GM19193 (cell line): ENCODE data around the gene CHCHD6.

Experiments
- POLR2A ChIP-seq: IDR thresholded peaks from 4 replicates; pipeline ENCODE4 v1.6.1; 2011; ENCODE audit not compliant: insufficient read depth, insufficient read length; ENCODE audit errors: extremely low read depth

The CHCHD6 gene

GRCh38 chr3:126938520-126939337 is 234.7 kb downstream of the CHCHD6 start:
- TF ChIP-seq POLR2A, result no peak

DNA sequence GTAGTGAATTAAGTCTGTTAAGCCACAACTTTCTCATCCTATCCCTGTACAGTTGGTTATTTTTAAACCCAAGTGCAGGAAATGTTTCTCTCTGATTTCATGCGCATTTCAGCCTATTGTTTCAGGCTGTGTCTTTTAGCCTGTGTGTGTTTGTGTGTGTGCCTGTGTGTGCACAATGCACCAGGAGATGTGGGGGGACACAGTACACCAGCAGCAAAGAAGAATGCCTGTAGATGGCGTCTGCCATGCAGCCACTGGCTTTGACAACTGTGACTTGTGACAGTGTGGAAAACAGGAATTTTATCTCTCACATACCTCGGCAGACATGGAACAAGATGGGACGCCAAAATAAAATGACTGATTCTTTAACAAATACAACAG is 235.3 kb downstream of the CHCHD6 start:
- no peak for TF ChIP-seq POLR2A

DNA sequence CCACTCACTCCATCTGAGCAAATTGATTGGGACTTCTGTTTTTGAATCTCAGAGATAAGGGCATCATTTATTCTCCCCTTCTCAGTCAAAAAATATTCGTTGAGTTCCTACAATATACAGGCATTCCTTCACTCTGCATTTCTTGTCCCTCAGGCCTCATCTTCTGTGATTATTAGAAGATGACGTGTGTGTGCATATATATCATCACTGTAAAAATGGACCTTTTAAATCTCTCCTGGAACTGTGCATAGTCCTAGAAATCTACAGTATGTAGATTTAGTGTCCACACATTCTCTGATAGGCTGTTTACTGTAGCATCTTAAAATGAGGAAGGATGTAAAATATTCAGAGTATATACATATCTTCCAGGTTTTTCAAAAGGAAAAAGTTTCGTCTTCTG is 235.7 kb downstream of the CHCHD6 start:
- TF ChIP-seq POLR2A, result no peak

DNA sequence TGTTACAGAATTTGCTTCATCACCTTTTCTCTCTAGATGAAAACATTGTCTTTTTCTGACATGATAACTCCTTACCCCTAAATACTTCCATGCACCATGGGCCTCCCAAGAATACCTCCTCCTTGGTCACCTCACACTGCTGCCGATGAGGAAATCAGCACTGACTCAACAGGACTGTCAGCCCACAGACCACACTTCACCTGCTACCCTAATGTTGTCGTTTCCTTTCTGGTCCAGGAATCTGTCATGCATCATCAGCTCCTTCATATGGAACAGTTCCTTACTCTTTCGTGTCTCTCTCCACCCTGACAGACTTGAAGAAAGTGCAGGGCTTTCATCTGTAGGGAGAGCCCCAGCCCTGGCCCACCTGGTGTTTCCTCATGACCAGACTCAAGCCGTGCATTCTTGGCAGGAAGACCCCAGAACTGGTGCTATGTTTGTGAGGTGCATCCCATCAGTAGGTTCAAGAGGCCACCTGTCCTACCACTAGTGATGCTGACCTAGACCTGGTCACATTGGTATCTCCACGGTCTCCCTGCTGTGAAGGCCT is 237.8 kb downstream of the CHCHD6 start:
- no peak for TF ChIP-seq POLR2A

GRCh38 chr3:126944089-126944965 is 240.3 kb downstream of the CHCHD6 start:
- no peak for TF ChIP-seq POLR2A

- no peak for TF ChIP-seq POLR2A
Observed at GRCh38 chr3:126945171-126945721, 241.2 kb downstream of the CHCHD6 start.

GRCh38 chr3:126945891-126946290 is 241.9 kb downstream of the CHCHD6 start:
- TF ChIP-seq POLR2A, result no peak

DNA sequence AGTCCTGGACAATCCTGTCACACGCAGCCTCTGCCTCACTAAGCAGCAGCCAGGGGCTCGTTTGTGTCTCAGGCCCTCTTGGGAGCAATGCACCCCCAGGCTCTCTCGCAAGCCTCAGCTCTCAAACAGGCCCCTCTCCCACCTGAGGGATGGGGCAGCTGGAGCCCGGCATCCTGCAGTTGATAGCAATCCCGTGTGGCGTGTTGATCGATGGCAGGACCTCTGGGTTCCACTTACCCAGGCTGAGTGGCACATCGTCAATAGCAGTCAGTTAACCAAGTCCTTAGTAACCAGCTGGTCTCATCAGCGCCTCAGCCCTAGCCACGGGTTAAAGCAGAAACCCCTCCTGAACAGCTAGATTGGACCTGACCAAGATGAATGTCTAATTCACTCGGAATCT is 242.4 kb downstream of the CHCHD6 start:
- TF ChIP-seq POLR2A, result no peak

- TF ChIP-seq POLR2A, result no peak
Observed at GRCh38 chr3:126947429-126947828, 243.4 kb downstream of the CHCHD6 start.

- TF ChIP-seq POLR2A, result no peak
Observed at GRCh38 chr3:126948980-126949535, 245.0 kb downstream of the CHCHD6 start.

GRCh38 chr3:126951561-126951960 is 247.5 kb downstream of the CHCHD6 start:
- TF ChIP-seq POLR2A, result no peak

DNA sequence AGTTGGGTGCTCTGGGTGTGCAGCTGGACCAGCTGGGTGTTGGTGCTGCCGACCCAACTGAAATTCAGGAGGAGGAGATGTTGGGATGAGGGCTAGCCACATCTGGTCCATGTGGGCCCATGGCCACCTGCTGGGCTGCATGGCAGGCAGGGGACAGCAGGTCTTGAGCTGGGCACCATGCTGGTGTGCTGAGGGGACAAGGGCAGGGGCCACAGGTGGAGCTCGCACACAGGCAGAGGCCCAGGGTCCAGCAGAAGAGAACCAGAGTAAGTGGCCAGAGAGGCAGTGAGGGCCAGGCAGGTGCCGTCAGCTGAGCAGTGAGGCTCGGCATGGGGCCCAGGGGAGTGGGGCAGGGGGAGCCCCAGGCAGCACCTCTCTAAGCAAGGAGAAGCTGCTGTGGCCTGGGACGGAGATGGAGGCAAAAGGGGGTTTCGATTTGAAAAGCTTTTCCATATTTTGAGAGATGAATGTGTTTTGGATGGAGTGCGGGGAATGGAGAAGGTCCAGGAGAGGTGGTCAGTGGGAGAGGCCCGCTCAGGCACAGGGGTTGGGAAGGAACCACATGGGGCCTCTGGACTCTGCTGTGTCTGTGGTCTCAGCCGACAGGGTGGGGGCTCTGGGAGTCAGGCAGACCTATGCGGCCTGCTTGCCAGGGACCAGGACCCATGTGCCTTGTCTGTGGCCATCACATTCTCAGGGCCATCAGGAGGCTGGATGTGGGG is 248.4 kb downstream of the CHCHD6 start:
- no peak for TF ChIP-seq POLR2A

GRCh38 chr3:126952983-126953660 is 249.1 kb downstream of the CHCHD6 start:
- no peak for TF ChIP-seq POLR2A
